Thymus (tissue), 11 donors: Measurements from ENCODE around the gene GPR25. TPM values are rescaled to one million over a fixed set of nuclear protein-coding genes. Genes with fewer than 3 reads are reported as not detected.

Source experiments
- DNase-seq, 9 donors: peaks; one replicate each; pipeline ENCODE4 v3.0.0-alpha.2; 2013; ENCODE audit warnings: low spot score in 9 of 9, low read depth in 6 of 9, missing footprints in 1 of 9
- H3K27ac ChIP-seq, 2 donors: one replicate each; pipeline ENCODE4 v1.5.1; 2013; ENCODE audit warnings: control low read depth in 1 of 2, low read depth in 1 of 2, low read length in 1 of 2, mild to moderate bottlenecking in 1 of 2, moderate library complexity in 1 of 2
- H3K27me3 ChIP-seq, 2 donors: one replicate each; pipeline ENCODE4 v1.5.1; 2013; ENCODE audit warnings: low read length in 1 of 2; ENCODE audit not compliant: control insufficient read depth in 2 of 2, insufficient read depth in 1 of 2
- H3K36me3 ChIP-seq, 2 donors: one replicate each; pipeline ENCODE4 v1.5.1; 2013; ENCODE audit warnings: low read length in 1 of 2, mild to moderate bottlenecking in 1 of 2, moderate library complexity in 1 of 2; ENCODE audit not compliant: control insufficient read depth in 2 of 2, insufficient read depth in 2 of 2
- H3K4me1 ChIP-seq, 2 donors: one replicate each; pipeline ENCODE4 v1.5.1; 2013; ENCODE audit warnings: low read length in 2 of 2; ENCODE audit not compliant: control insufficient read depth in 2 of 2, insufficient read depth in 2 of 2
- H3K4me3 ChIP-seq, 2 donors: one replicate each; pipeline ENCODE4 v1.5.1; 2013; ENCODE audit warnings: low read length in 2 of 2, control low read depth in 1 of 2, mild to moderate bottlenecking in 1 of 2
- H3K9me3 ChIP-seq, 2 donors: one replicate each; pipeline ENCODE4 v1.5.1; 2013; ENCODE audit warnings: low read length in 1 of 2, mild to moderate bottlenecking in 1 of 2; ENCODE audit not compliant: control insufficient read depth in 2 of 2, insufficient read depth in 1 of 2
- WGBS: extraction: QIAGEN DNeasy Blood & Tissue Kit; methylation state at CpG from one replicate; pipeline ENCODE4 v1.1.7; 2013; 5-methylcytosine and 5-hydroxymethylcytosine counted together
- polyA plus RNA-seq: library from polyadenylated mRNA; stranded (reverse); fragments of 200-250 nt; gene quantifications from one replicate; pipeline ENCODE4 v1.2.3, GENCODE V29; 2013
- total RNA-seq: library from RNA; stranded (reverse); fragments of 120-200 nt; gene quantifications from one replicate; pipeline ENCODE4 v1.2.4, GENCODE V29; 2013
- donor health status: healthy.

The GPR25 gene
- total and polyA plus RNA-seq, 2 donors, result 0.05 to 0.07 TPM

GRCh38 chr1:200877839-200878551 lies 5.2 kb downstream of the GPR25 start:
- H3K27me3 ChIP-seq, result peaks cover 21 to 54% of the 10 kb centered on the region in 2 donors
- H3K4me1 ChIP-seq, result peaks cover 4 to 22% of the 10 kb centered on the region in 2 donors
- H3K36me3 ChIP-seq, result no peaks in the 10 kb centered on the region
- no peak overlapping the region for H3K4me3 ChIP-seq
- WGBS, result 77% methylated on average over 6 of the region's 6 CpGs
- H3K9me3 ChIP-seq, result peaks cover 0 to 4% of the 10 kb centered on the region in 2 donors
- H3K27ac ChIP-seq, result no peak overlapping the region
- no peak for DNase-seq

- H3K27me3 ChIP-seq, result peaks cover under 1 to 32% of the 10 kb centered on the region in 2 donors
- 30% methylated on average over 3 of the region's 3 CpGs for WGBS
- H3K9me3 ChIP-seq, result no peaks in the 10 kb centered on the region
- peaks cover 0 to 13% of the 10 kb centered on the region in 2 donors for H3K4me1 ChIP-seq
- H3K36me3 ChIP-seq, result no peaks in the 10 kb centered on the region
- H3K4me3 ChIP-seq, result no peak overlapping the region
- no peak overlapping the region for H3K27ac ChIP-seq
- no peak for DNase-seq
These were observed 7.4 kb downstream of the GPR25 start for GRCh38 chr1:200880212-200880611.

GRCh38 chr1:200883118-200883517 lies 10.3 kb downstream of the GPR25 start:
- Histone ChIP-seq H3K4me3 (no peak overlapping the region), H3K9me3 (no peaks in the 10 kb centered on the region), H3K27me3 (peaks cover 0 to 14% of the 10 kb centered on the region in 2 donors), H3K4me1 (peaks cover 1 to 12% of the 10 kb centered on the region in 2 donors), H3K36me3 (no peaks in the 10 kb centered on the region), H3K27ac (no peak overlapping the region)
- 89% methylated on average over 3 of the region's 3 CpGs for WGBS
- no peak for DNase-seq

GRCh38 chr1:200885623-200886402 lies 13.0 kb downstream of the GPR25 start:
- peaks cover 10 to 27% of the 10 kb centered on the region in 2 donors for H3K27me3 ChIP-seq
- H3K27ac ChIP-seq, result no peak overlapping the region
- H3K4me3 ChIP-seq, result no peak overlapping the region
- H3K4me1 ChIP-seq, result peaks cover 6 to 19% of the 10 kb centered on the region in 2 donors
- 96% methylated on average over 6 of the region's 6 CpGs for WGBS
- no peak for DNase-seq
- H3K9me3 ChIP-seq, result no peaks in the 10 kb centered on the region
- no peaks in the 10 kb centered on the region for H3K36me3 ChIP-seq

GRCh38 chr1:200886594-200886993 lies 13.8 kb downstream of the GPR25 start:
- no peak overlapping the region for H3K27ac ChIP-seq
- no peak for DNase-seq
- peaks cover 6 to 24% of the 10 kb centered on the region in 2 donors for H3K4me1 ChIP-seq
- WGBS, result 98% methylated on average over 2 of the region's 2 CpGs
- H3K4me3 ChIP-seq, result no peak overlapping the region
- H3K36me3 ChIP-seq, result no peaks in the 10 kb centered on the region
- H3K27me3 ChIP-seq, result peaks cover 17 to 35% of the 10 kb centered on the region in 2 donors
- H3K9me3 ChIP-seq, result peaks cover 0 to 7% of the 10 kb centered on the region in 2 donors

GRCh38 chr1:200887036-200887435 lies 14.3 kb downstream of the GPR25 start:
- H3K36me3 ChIP-seq, result no peaks in the 10 kb centered on the region
- H3K27me3 ChIP-seq, result peaks cover 22 to 39% of the 10 kb centered on the region in 2 donors
- H3K4me1 ChIP-seq, result peaks cover 6 to 29% of the 10 kb centered on the region in 2 donors
- H3K4me3 ChIP-seq, result no peak overlapping the region
- no peak for DNase-seq
- peaks cover 0 to 10% of the 10 kb centered on the region in 2 donors for H3K9me3 ChIP-seq
- WGBS, result 84% methylated on average over 11 of the region's 11 CpGs
- H3K27ac ChIP-seq, result no peak overlapping the region

- WGBS, result 60% methylated on average over 9 of the region's 9 CpGs
- Histone ChIP-seq H3K36me3 (no peaks in the 10 kb centered on the region), H3K4me1 (peaks cover 6 to 30% of the 10 kb centered on the region in 2 donors), H3K9me3 (peaks cover 0 to 10% of the 10 kb centered on the region in 2 donors), H3K27ac (no peak overlapping the region), H3K27me3 (peaks cover 26 to 47% of the 10 kb centered on the region in 2 donors), H3K4me3 (no peak overlapping the region)
- DNase-seq, result peak in 1 of 9 donors; percentile 12
These were observed 15.1 kb downstream of the GPR25 start for GRCh38 chr1:200887772-200888348.

GRCh38 chr1:200888349-200888838 lies 15.6 kb downstream of the GPR25 start:
- H3K4me3 ChIP-seq, result no peak overlapping the region
- peaks cover 6 to 30% of the 10 kb centered on the region in 2 donors for H3K4me1 ChIP-seq
- peak in 4 of 9 donors; percentile 17 to 63 (median 35) for DNase-seq
- peaks cover 0 to 10% of the 10 kb centered on the region in 2 donors for H3K9me3 ChIP-seq
- H3K36me3 ChIP-seq, result no peaks in the 10 kb centered on the region
- H3K27me3 ChIP-seq, result peaks cover 26 to 53% of the 10 kb centered on the region in 2 donors
- 11% methylated on average over 7 of the region's 7 CpGs for whole genome bisulfite sequencing
- no peak overlapping the region for H3K27ac ChIP-seq
